Suprapubic skin (tissue), 4 donors: ENCODE data around the gene NFILZ.

Source experiments
- EP300 ChIP-seq: sonication (generic); formaldehyde crosslinking; IDR thresholded peaks from one replicate; pipeline ENCODE4 v1.6.1; 2017; ENCODE audit warnings: antibody characterized with exemption
- POLR2A ChIP-seq, 2 donors: fragments of 450-650 bp; IDR thresholded peaks; one replicate each; pipeline ENCODE4 v1.6.1; 2017; ENCODE audit warnings: antibody characterized with exemption in 2 of 2, mild to moderate bottlenecking in 2 of 2, moderate library complexity in 2 of 2
- POLR2AphosphoS5 ChIP-seq, 3 donors: sonication (generic); formaldehyde crosslinking; IDR thresholded peaks; one replicate each; pipeline ENCODE4 v1.6.1; 2017; ENCODE audit warnings: antibody characterized with exemption in 3 of 3
- TF ChIP-seq, protein P1 (sequence below), 2 donors: fragments of 200-600 bp in 1 of 2; fragments of 450-650 bp in 1 of 2; sonication (generic) in 1 of 2; IDR thresholded peaks; one replicate each; pipeline ENCODE4 v1.5.1; 2016 to 2019; ENCODE audit warnings: antibody characterized with exemption in 2 of 2, mild to moderate bottlenecking in 1 of 2, moderate library complexity in 1 of 2

DNA sequence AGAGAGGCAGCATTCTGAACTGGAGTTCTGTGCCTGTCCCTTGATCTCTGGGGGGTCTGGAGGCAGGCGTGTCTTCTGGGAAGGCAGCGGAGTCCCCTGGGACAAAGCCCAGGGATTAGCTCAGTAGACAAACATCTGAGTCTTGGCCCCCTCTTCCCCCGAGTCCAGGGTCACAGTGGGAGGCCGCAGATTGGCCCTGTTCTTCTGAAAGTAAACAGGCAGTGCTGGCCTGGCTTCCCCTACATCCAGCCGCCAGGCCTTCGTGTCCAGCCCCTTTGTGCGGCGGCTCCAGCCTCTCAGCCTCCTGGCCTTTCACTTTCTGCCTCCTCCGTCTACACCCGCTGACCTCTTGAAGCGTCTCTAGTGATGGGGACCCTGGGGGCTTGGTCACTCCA is 989 bp downstream of the NFILZ start:
- TF ChIP-seq POLR2A (IDR thresholded peaks at IDR 0.05) (no peak), EP300 (no peak), POLR2AphosphoS5 (IDR thresholded peaks at IDR 0.05) (no peak)
- TF ChIP-seq, protein P1, sequence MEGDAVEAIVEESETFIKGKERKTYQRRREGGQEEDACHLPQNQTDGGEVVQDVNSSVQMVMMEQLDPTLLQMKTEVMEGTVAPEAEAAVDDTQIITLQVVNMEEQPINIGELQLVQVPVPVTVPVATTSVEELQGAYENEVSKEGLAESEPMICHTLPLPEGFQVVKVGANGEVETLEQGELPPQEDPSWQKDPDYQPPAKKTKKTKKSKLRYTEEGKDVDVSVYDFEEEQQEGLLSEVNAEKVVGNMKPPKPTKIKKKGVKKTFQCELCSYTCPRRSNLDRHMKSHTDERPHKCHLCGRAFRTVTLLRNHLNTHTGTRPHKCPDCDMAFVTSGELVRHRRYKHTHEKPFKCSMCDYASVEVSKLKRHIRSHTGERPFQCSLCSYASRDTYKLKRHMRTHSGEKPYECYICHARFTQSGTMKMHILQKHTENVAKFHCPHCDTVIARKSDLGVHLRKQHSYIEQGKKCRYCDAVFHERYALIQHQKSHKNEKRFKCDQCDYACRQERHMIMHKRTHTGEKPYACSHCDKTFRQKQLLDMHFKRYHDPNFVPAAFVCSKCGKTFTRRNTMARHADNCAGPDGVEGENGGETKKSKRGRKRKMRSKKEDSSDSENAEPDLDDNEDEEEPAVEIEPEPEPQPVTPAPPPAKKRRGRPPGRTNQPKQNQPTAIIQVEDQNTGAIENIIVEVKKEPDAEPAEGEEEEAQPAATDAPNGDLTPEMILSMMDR (IDR thresholded peaks at IDR 0.05), result no peak
